Measurements from ENCODE around the gene NUMB. TPM values are rescaled to one million over a fixed set of nuclear protein-coding genes. Genes with fewer than 3 reads are reported as not detected.

Gene NUMB
- total and polyA plus RNA-seq, 2 donors (not counting 1 experiment from before 2014, with no cell fraction given) = 36.0 to 151 TPM

DNA sequence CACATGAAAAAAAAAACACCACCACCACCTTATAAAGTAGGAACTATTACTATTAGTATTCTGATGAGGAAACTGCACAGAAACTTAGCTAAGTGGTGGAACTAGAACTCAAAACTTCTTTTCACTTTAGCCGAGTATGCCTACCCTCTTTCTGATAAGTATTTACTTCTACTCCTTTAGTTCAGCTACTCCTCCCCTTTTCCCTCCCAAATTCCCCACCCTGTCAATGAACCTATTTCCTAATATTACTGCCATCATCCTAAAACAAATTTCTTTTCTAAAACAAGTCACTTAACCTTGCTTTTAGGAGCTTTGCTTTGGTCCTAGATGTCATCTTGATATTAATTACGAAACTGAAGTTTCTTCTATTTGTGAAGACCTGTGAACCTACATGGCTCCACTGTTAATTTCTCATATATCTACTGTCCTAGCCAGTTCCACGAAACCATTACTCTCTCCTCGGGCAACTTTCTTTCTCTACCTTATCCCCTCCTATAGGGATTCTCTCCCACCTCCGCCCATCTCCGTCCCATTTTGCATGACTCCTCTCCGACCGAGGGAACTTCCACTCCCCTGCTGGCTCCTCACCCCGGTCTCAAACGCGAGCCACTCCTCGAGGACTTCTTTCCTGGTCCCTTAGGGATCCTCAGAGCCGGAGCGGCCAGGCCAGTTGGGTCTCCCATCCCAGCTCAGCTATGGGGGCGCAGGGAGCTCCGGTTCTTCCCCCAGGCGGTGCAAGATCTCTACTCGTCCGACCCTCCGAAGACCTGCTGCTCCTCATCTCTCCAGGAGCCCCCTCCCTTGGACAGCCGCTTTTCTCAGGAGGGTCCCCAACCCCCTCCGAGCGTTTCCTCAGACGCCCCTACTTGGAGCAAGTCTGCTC lies 1.1 kb downstream of the NUMB start:
- DNase-seq (ENCODE audit: low read depth in 2 of 2) = peak; percentile 11 to 33
- Histone ChIP-seq H3K4me3 (replicated peaks in 1 of 4; ENCODE audit: control extremely low read depth in 1 of 4, insufficient read depth in 1 of 4, low read depth in 3 of 4, low read length in 4 of 4) (peak overlapping the region; percentile 78 to 94 (median 87)), H3K79me2 (ENCODE audit: control insufficient read depth, insufficient read depth, low read length) (peaks cover 59% of the 10 kb centered on the region), H4K20me1 (ENCODE audit: control insufficient read depth, extremely low read depth, insufficient read depth, low read length) (peaks cover 3% of the 10 kb centered on the region), H3K36me3 (ENCODE audit: control insufficient read depth, insufficient read depth, low read length) (no peaks in the 10 kb centered on the region), H3K9ac (ENCODE audit: insufficient read depth, low read length) (peak overlapping the region; percentile 78), H3K9me3 (ENCODE audit: control insufficient read depth, insufficient read depth, low read depth, low read length) (no peaks in the 10 kb centered on the region), H3K27ac (ENCODE audit: insufficient read depth, low read length) (peak overlapping the region; percentile 86), H3K4me1 (ENCODE audit: control insufficient read depth, extremely low read depth, insufficient read depth, low read length) (peaks cover 26% of the 10 kb centered on the region), H3K27me3 (ENCODE audit: control insufficient read depth, insufficient read depth, low read length) (no peaks in the 10 kb centered on the region), H3K4me2 (ENCODE audit: extremely low read depth, insufficient read depth, low read length) (peak overlapping the region; percentile 82), H2AFZ (ENCODE audit: low read length) (peak overlapping the region; percentile 47)
- no peak for TF ChIP-seq EZH2 (IDR thresholded peaks at IDR 0.05; ENCODE audit: low read length, missing control alignments)
- TF ChIP-seq, protein P1, sequence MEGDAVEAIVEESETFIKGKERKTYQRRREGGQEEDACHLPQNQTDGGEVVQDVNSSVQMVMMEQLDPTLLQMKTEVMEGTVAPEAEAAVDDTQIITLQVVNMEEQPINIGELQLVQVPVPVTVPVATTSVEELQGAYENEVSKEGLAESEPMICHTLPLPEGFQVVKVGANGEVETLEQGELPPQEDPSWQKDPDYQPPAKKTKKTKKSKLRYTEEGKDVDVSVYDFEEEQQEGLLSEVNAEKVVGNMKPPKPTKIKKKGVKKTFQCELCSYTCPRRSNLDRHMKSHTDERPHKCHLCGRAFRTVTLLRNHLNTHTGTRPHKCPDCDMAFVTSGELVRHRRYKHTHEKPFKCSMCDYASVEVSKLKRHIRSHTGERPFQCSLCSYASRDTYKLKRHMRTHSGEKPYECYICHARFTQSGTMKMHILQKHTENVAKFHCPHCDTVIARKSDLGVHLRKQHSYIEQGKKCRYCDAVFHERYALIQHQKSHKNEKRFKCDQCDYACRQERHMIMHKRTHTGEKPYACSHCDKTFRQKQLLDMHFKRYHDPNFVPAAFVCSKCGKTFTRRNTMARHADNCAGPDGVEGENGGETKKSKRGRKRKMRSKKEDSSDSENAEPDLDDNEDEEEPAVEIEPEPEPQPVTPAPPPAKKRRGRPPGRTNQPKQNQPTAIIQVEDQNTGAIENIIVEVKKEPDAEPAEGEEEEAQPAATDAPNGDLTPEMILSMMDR (conservative IDR thresholded peaks at IDR 0.05 in 1 of 2, IDR thresholded peaks at IDR 0.05 in 1 of 2; ENCODE audit: low read depth in 1 of 2, low read length in 2 of 2) = no peak

DNA sequence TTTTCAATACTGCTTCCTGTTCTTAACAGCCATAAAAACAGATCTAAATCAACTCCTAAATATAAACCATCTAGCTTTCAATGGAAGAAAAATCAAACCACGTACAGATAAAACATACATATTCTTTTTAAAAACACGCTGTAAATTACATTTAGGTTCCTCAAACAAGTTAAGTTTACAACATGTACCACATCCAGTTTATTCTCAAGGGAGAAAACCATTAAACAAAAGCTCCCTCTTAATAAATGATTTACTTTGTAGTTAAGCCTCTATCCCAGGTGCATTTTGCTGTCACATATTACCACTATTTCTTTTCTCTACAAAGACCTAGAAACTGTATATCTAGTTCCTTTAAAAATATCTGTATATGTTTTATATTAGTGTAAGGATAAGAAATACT lies 3.1 kb downstream of the NUMB start:
- Histone ChIP-seq H3K9ac (ENCODE audit: insufficient read depth, low read length) (no peak overlapping the region), H2AFZ (ENCODE audit: low read length) (no peak overlapping the region), H4K20me1 (ENCODE audit: control insufficient read depth, extremely low read depth, insufficient read depth, low read length) (peaks cover 3% of the 10 kb centered on the region), H3K36me3 (ENCODE audit: control insufficient read depth, insufficient read depth, low read length) (no peaks in the 10 kb centered on the region), H3K4me2 (ENCODE audit: extremely low read depth, insufficient read depth, low read length) (peak overlapping the region; percentile 82), H3K27ac (ENCODE audit: insufficient read depth, low read length) (no peak overlapping the region), H3K9me3 (ENCODE audit: control insufficient read depth, insufficient read depth, low read depth, low read length) (no peaks in the 10 kb centered on the region), H3K27me3 (ENCODE audit: control insufficient read depth, insufficient read depth, low read length) (no peaks in the 10 kb centered on the region), H3K4me3 (replicated peaks in 1 of 4; ENCODE audit: control extremely low read depth in 1 of 4, insufficient read depth in 1 of 4, low read depth in 3 of 4, low read length in 4 of 4) (peak overlapping the region; percentile 3 to 94 (median 30)), H3K79me2 (ENCODE audit: control insufficient read depth, insufficient read depth, low read length) (peaks cover 79% of the 10 kb centered on the region), H3K4me1 (ENCODE audit: control insufficient read depth, extremely low read depth, insufficient read depth, low read length) (peaks cover 15% of the 10 kb centered on the region)
- DNase-seq (ENCODE audit: low read depth in 2 of 2) = no peak
- TF ChIP-seq, protein P1 (conservative IDR thresholded peaks at IDR 0.05 in 1 of 2, IDR thresholded peaks at IDR 0.05 in 1 of 2; ENCODE audit: low read depth in 1 of 2, low read length in 2 of 2) = no peak

DNA sequence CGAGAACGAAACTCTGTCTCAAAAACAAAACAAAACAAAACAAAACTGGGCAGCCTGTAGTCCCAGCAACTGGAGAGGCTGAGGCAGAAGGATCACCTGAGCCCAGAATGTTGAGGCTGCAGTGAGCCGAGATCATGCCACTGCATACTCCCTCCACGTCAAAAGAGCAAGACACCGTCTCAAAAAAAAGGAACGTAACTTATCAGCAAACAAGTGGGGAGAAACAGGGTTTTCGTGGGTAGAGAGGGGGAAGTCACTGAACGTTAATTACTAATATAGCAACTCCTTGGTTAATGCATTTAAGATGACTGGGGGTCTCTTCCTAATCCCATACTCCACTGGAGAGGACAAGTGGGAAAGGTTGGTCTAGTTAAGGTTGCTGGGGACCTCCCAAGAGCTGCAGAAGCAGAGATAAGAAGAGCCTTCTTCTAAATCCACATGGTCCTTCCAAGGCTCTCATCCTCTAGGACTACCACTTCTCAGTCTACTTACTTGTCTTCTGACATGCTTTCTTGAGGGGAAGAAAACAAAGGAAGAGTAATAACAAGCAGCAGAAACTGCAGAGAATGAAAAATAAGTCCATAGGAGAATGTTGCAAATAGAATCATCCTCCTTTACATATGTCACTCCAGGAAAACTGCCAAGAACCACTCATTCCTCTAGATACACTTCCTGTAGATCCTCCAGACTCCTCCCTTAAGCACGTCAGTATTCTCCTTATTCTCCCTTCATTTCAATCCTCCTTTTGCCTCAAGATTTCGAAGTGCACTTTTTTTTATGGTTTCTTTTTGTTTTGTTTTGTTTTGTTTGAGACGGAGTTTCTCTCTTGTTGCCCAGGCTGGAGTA lies 5.8 kb downstream of the NUMB start:
- no peaks in the 10 kb centered on the region for H3K27me3 ChIP-seq (ENCODE audit: control insufficient read depth, insufficient read depth, low read length)
- peaks cover 9% of the 10 kb centered on the region for H3K4me1 ChIP-seq (ENCODE audit: control insufficient read depth, extremely low read depth, insufficient read depth, low read length)
- H3K9me3 ChIP-seq (ENCODE audit: control insufficient read depth, insufficient read depth, low read depth, low read length) = no peaks in the 10 kb centered on the region
- H3K36me3 ChIP-seq (ENCODE audit: control insufficient read depth, insufficient read depth, low read length) = no peaks in the 10 kb centered on the region
- peak overlapping the region; percentile 31 for H3K27ac ChIP-seq (ENCODE audit: insufficient read depth, low read length)
- no peak overlapping the region for H3K4me3 ChIP-seq (replicated peaks in 1 of 4; ENCODE audit: control extremely low read depth in 1 of 4, insufficient read depth in 1 of 4, low read depth in 3 of 4, low read length in 4 of 4)
- peaks cover 97% of the 10 kb centered on the region for H3K79me2 ChIP-seq (ENCODE audit: control insufficient read depth, insufficient read depth, low read length)
- DNase-seq (ENCODE audit: low read depth in 2 of 2) = peak; percentile 86 to 93
- H2AFZ ChIP-seq (ENCODE audit: low read length) = no peak overlapping the region
- no peak overlapping the region for H3K9ac ChIP-seq (ENCODE audit: insufficient read depth, low read length)
- peaks cover 3% of the 10 kb centered on the region for H4K20me1 ChIP-seq (ENCODE audit: control insufficient read depth, extremely low read depth, insufficient read depth, low read length)
- TF ChIP-seq, protein P1 (conservative IDR thresholded peaks at IDR 0.05 in 1 of 2, IDR thresholded peaks at IDR 0.05 in 1 of 2; ENCODE audit: low read depth in 1 of 2, low read length in 2 of 2) = no peak
- TF ChIP-seq EZH2 (IDR thresholded peaks at IDR 0.05; ENCODE audit: low read length, missing control alignments) = no peak
- H3K4me2 ChIP-seq (ENCODE audit: extremely low read depth, insufficient read depth, low read length) = peak overlapping the region; percentile 18
